ENCODE data around the gene SPIN2B.

Gene SPIN2B

GRCh38 chrX:57070185-57070984, 51.0 kb downstream of the SPIN2B start:
- DNase-seq, result no peak

Measured in T-helper 2 cell (primary cell).